ENCODE data around the gene NCK2.
"Not testable (repeated sequence)": the region's sequence is repeated elsewhere in the genome, so short reads cannot be mapped to it uniquely, and the experiment has no call there.

The NCK2 gene

GRCh38 chr2:105754994-105755393 is 10.3 kb downstream of the NCK2 start:
- DNase-seq (ENCODE audit: low read depth in 1 of 2, low spot score in 1 of 2) = no peak

GRCh38 chr2:105755895-105756294 is 11.2 kb downstream of the NCK2 start:
- no peak for DNase-seq (ENCODE audit: low read depth in 1 of 2, low spot score in 1 of 2)

- no peak for DNase-seq (ENCODE audit: low read depth in 1 of 2, low spot score in 1 of 2)
Observed at GRCh38 chr2:105756435-105756834, 11.7 kb downstream of the NCK2 start.

- not testable (repeated sequence) for DNase-seq (ENCODE audit: low read depth in 1 of 2, low spot score in 1 of 2)
Observed at GRCh38 chr2:105756865-105757264, 12.2 kb downstream of the NCK2 start.

GRCh38 chr2:105757433-105757832 is 12.7 kb downstream of the NCK2 start:
- DNase-seq (ENCODE audit: low read depth in 1 of 2, low spot score in 1 of 2) = no peak

GRCh38 chr2:105760191-105760590 is 15.5 kb downstream of the NCK2 start:
- no peak for DNase-seq (ENCODE audit: low read depth in 1 of 2, low spot score in 1 of 2)

- no peak for DNase-seq (ENCODE audit: low read depth in 1 of 2, low spot score in 1 of 2)
Observed at GRCh38 chr2:105760639-105761337, 16.1 kb downstream of the NCK2 start.

GRCh38 chr2:105761931-105762515 is 17.3 kb downstream of the NCK2 start:
- DNase-seq (ENCODE audit: low read depth in 1 of 2, low spot score in 1 of 2) = no peak

GRCh38 chr2:105763076-105763475 is 18.4 kb downstream of the NCK2 start:
- DNase-seq (ENCODE audit: low read depth in 1 of 2, low spot score in 1 of 2) = no peak

- no peak for DNase-seq (ENCODE audit: low read depth in 1 of 2, low spot score in 1 of 2)
Observed at GRCh38 chr2:105764059-105764458, 19.3 kb downstream of the NCK2 start.

GRCh38 chr2:105765415-105766299 is 20.9 kb downstream of the NCK2 start:
- DNase-seq (ENCODE audit: low read depth in 1 of 2, low spot score in 1 of 2) = no peak

- DNase-seq (ENCODE audit: low read depth in 1 of 2, low spot score in 1 of 2) = no peak
Observed at GRCh38 chr2:105766300-105766866, 21.7 kb downstream of the NCK2 start.

- no peak for DNase-seq (ENCODE audit: low read depth in 1 of 2, low spot score in 1 of 2)
Observed at GRCh38 chr2:105768176-105768575, 23.5 kb downstream of the NCK2 start.

GRCh38 chr2:105768961-105769452 is 24.3 kb downstream of the NCK2 start:
- no peak for DNase-seq (ENCODE audit: low read depth in 1 of 2, low spot score in 1 of 2)

GRCh38 chr2:105769504-105769903 is 24.8 kb downstream of the NCK2 start:
- no peak for DNase-seq (ENCODE audit: low read depth in 1 of 2, low spot score in 1 of 2)

- no peak for DNase-seq (ENCODE audit: low read depth in 1 of 2, low spot score in 1 of 2)
Observed at GRCh38 chr2:105770149-105770548, 25.4 kb downstream of the NCK2 start.

- not testable (repeated sequence) for DNase-seq (ENCODE audit: low read depth in 1 of 2, low spot score in 1 of 2)
Observed at GRCh38 chr2:105771291-105771690, 26.6 kb downstream of the NCK2 start.

GRCh38 chr2:105771836-105772235 is 27.1 kb downstream of the NCK2 start:
- no peak for DNase-seq (ENCODE audit: low read depth in 1 of 2, low spot score in 1 of 2)

GRCh38 chr2:105772362-105772761 is 27.6 kb downstream of the NCK2 start:
- no peak for DNase-seq (ENCODE audit: low read depth in 1 of 2, low spot score in 1 of 2)

- no peak for DNase-seq (ENCODE audit: low read depth in 1 of 2, low spot score in 1 of 2)
Observed at GRCh38 chr2:105773568-105773967, 28.9 kb downstream of the NCK2 start.

- no peak for DNase-seq (ENCODE audit: low read depth in 1 of 2, low spot score in 1 of 2)
Observed at GRCh38 chr2:105774781-105775337, 30.1 kb downstream of the NCK2 start.

Data from activated CD4-positive, alpha-beta T cell treated with anti-CD3 and anti-CD28 coated beads, Interleukin-2, amount 50 U/mL, for 24 hours (primary cell).